Measurements from ENCODE around the gene SLC25A27.

- TF ChIP-seq CTCF (IDR thresholded peaks at IDR 0.05 in 4 of 5, conservative IDR thresholded peaks at IDR 0.05 in 1 of 5) (no peak), POLR2A (IDR thresholded peaks at IDR 0.05) (no peak)
These were observed 1.8 kb upstream of the SLC25A27 start for GRCh38 chr6:46651006-46651405.

All from gastrocnemius medialis (tissue), 4 donors.